ENCODE data around the gene TESK2. TPM values are rescaled to one million over a fixed set of nuclear protein-coding genes. Genes with fewer than 3 reads are reported as not detected.
A peak's percentile ranks its signal among the peaks of the same experiment; 100 is the strongest.

TESK2 gene
- total and polyA plus RNA-seq, 2 of the 13 experiments (the other 11 are each of a cell fraction or from before 2014, with no cell fraction given) = 5.5 to 9.6 TPM

GRCh38 chr1:45498279-45498678, 7.3 kb upstream of the TESK2 start:
- Histone ChIP-seq H3K4me3 (replicated peaks in 1 of 3; ENCODE audit: insufficient read depth in 1 of 3, low read depth in 2 of 3, low read length in 3 of 3) (peak overlapping the region; percentile 31 to 83 (median 74); a peak in 5 of 6 replicates), H3K9ac (ENCODE audit: insufficient read depth, low read depth, low read length) (peak overlapping the region; percentile 77; the same call in 1 of the 2 replicates), H3K36me3 (replicated peaks in 1 of 2; ENCODE audit: control insufficient read depth in 1 of 2, insufficient read depth in 2 of 2, low read length in 2 of 2) (peaks cover 0 to 8% of the 10 kb centered on the region in 2 experiments; a peak in 1 of 5 replicates), H3K4me2 (ENCODE audit: low read depth, low read length) (peak overlapping the region; percentile 95), H2AFZ (ENCODE audit: low read length) (no peak overlapping the region), H3K4me1 (ENCODE audit: insufficient read depth, low read length) (peaks cover 35% of the 10 kb centered on the region), H3K27ac (ENCODE audit: extremely low read length, insufficient read depth, low read length) (peak overlapping the region; percentile 71), H4K20me1 (ENCODE audit: insufficient read depth, low read length) (no peaks in the 10 kb centered on the region), H3K79me2 (ENCODE audit: insufficient read depth, low read length) (peaks cover 19% of the 10 kb centered on the region), H3K27me3 (ENCODE audit: control insufficient read depth in 1 of 2, insufficient read depth in 2 of 2, low read length in 2 of 2) (no peaks in the 10 kb centered on the region; a peak in 1 of 5 replicates), H3K9me3 (ENCODE audit: low read length) (no peaks in the 10 kb centered on the region)
- BruUV-seq (replicated peaks) = no TSS peak
- in situ Hi-C loops (cut with HindIII; ENCODE audit: extremely low pct_ligation_motif_present, low pct_unique_long_range_greater_than_20kb) (no loop called here), intact Hi-C loops (cut with micrococcal nuclease; ENCODE audit: unreplicated experiment) (no loop called here)
- ChIA-PET CTCF (ENCODE audit: low intra/inter-chr PET ratio, low total read pairs) (no interaction called here), POLR2A (interaction anchor here (1.1 to 5.3 kb wide), 8 partner anchors 8 to 486 kb away, joined by 3 to 144 read pairs (median 30); partner anchors contain the start of genes HECTD3, MUTYH, PRDX1 and TESK2)
- DNase-seq (ENCODE audit: low spot score) (no peak), FAIRE-seq (peak; percentile 36), ATAC-seq (peak; percentile 25)
- no peak for TF ChIP-seq ZNF776 (CRISPR knock-in tag; IDR thresholded peaks at IDR 0.05)
- no peak for TF ChIP-seq NFKB2 (CRISPR knock-in tag; IDR thresholded peaks at IDR 0.05; ENCODE audit: borderline replicate concordance)
- no peak for TF ChIP-seq FOXP4 (CRISPR knock-in tag; IDR thresholded peaks at IDR 0.05)
- no peak for TF ChIP-seq HOXA9 (CRISPR knock-in tag; IDR thresholded peaks at IDR 0.05; ENCODE audit: borderline replicate concordance)
- TF ChIP-seq, protein P1, sequence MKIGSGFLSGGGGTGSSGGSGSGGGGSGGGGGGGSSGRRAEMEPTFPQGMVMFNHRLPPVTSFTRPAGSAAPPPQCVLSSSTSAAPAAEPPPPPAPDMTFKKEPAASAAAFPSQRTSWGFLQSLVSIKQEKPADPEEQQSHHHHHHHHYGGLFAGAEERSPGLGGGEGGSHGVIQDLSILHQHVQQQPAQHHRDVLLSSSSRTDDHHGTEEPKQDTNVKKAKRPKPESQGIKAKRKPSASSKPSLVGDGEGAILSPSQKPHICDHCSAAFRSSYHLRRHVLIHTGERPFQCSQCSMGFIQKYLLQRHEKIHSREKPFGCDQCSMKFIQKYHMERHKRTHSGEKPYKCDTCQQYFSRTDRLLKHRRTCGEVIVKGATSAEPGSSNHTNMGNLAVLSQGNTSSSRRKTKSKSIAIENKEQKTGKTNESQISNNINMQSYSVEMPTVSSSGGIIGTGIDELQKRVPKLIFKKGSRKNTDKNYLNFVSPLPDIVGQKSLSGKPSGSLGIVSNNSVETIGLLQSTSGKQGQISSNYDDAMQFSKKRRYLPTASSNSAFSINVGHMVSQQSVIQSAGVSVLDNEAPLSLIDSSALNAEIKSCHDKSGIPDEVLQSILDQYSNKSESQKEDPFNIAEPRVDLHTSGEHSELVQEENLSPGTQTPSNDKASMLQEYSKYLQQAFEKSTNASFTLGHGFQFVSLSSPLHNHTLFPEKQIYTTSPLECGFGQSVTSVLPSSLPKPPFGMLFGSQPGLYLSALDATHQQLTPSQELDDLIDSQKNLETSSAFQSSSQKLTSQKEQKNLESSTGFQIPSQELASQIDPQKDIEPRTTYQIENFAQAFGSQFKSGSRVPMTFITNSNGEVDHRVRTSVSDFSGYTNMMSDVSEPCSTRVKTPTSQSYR (CRISPR knock-in tag; IDR thresholded peaks at IDR 0.05; ENCODE audit: borderline replicate concordance) = no peak
- no peak for TF ChIP-seq ZFAT (CRISPR knock-in tag; conservative IDR thresholded peaks at IDR 0.05)
- no peak for TF ChIP-seq MTA3 (CRISPR knock-in tag; IDR thresholded peaks at IDR 0.05)
- TF ChIP-seq, protein P2, sequence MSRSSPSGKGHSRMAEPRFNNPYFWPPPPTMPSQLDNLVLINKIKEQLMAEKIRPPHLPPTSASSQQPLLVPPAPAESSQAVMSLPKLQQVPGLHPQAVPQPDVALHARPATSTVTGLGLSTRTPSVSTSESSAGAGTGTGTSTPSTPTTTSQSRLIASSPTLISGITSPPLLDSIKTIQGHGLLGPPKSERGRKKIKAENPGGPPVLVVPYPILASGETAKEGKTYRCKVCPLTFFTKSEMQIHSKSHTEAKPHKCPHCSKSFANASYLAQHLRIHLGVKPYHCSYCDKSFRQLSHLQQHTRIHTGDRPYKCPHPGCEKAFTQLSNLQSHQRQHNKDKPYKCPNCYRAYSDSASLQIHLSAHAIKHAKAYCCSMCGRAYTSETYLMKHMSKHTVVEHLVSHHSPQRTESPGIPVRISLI (CRISPR knock-in tag; IDR thresholded peaks at IDR 0.05; ENCODE audit: borderline replicate concordance) = peak; percentile 72; the same call in 1 of the 2 replicates
- TF ChIP-seq, protein P3, sequence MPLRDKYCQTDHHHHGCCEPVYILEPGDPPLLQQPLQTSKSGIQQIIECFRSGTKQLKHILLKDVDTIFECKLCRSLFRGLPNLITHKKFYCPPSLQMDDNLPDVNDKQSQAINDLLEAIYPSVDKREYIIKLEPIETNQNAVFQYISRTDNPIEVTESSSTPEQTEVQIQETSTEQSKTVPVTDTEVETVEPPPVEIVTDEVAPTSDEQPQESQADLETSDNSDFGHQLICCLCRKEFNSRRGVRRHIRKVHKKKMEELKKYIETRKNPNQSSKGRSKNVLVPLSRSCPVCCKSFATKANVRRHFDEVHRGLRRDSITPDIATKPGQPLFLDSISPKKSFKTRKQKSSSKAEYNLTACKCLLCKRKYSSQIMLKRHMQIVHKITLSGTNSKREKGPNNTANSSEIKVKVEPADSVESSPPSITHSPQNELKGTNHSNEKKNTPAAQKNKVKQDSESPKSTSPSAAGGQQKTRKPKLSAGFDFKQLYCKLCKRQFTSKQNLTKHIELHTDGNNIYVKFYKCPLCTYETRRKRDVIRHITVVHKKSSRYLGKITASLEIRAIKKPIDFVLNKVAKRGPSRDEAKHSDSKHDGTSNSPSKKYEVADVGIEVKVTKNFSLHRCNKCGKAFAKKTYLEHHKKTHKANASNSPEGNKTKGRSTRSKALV (CRISPR knock-in tag; IDR thresholded peaks at IDR 0.05) = no peak
- no peak for TF ChIP-seq ZNF878 (CRISPR knock-in tag; IDR thresholded peaks at IDR 0.05)
- TF ChIP-seq, protein P4, sequence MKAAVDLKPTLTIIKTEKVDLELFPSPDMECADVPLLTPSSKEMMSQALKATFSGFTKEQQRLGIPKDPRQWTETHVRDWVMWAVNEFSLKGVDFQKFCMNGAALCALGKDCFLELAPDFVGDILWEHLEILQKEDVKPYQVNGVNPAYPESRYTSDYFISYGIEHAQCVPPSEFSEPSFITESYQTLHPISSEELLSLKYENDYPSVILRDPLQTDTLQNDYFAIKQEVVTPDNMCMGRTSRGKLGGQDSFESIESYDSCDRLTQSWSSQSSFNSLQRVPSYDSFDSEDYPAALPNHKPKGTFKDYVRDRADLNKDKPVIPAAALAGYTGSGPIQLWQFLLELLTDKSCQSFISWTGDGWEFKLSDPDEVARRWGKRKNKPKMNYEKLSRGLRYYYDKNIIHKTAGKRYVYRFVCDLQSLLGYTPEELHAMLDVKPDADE (CRISPR knock-in tag; IDR thresholded peaks at IDR 0.05) = no peak
- no peak for TF ChIP-seq NFE2 (CRISPR knock-in tag; IDR thresholded peaks at IDR 0.05)
- TF ChIP-seq TBX3 (IDR thresholded peaks at IDR 0.05; ENCODE audit: borderline replicate concordance) = no peak
- TF ChIP-seq IRX3 (CRISPR knock-in tag; IDR thresholded peaks at IDR 0.05; ENCODE audit: borderline replicate concordance, low read depth) = no peak
- TF ChIP-seq ZNF577 (CRISPR knock-in tag; IDR thresholded peaks at IDR 0.05; ENCODE audit: borderline replicate concordance, low read depth) = no peak
